Kidney (tissue), 14 donors: ENCODE measurements around the gene PLEKHH2. TPM values are rescaled to one million over a fixed set of nuclear protein-coding genes. Genes with fewer than 3 reads are reported as not detected.

Experiments used
- DNase-seq, 5 donors: peaks; one replicate each; pipeline ENCODE4 v3.0.0-alpha.2; 2013 to 2020
- FAIRE-seq: peaks from 2 replicates; lab custom pipeline; 2012; peaks lifted over from hg19 to GRCh38; lab: Jason Lieb, UNC
- H3K27ac ChIP-seq, 2 donors: one replicate each; pipeline ENCODE4 v1.7.0; 2013; ENCODE audit warnings: low read depth in 2 of 2, low read length in 2 of 2, inconsistent platforms in 1 of 2
- H3K27me3 ChIP-seq: one replicate; pipeline ENCODE4 v1.7.1; 2013; ENCODE audit warnings: low read length, inconsistent platforms; ENCODE audit not compliant: control insufficient read depth, insufficient read depth
- H3K36me3 ChIP-seq, 3 donors: one replicate each; pipeline versions ENCODE4 v1.7.0 to v1.7.1; 2013; ENCODE audit warnings: low read length in 3 of 3, control low read depth in 1 of 3, inconsistent platforms in 1 of 3; ENCODE audit not compliant: insufficient read depth in 3 of 3, control insufficient read depth in 2 of 3
- H3K4me1 ChIP-seq, 3 donors: one replicate each; pipeline versions ENCODE4 v1.7.0 to v1.7.1; 2013; ENCODE audit warnings: low read length in 3 of 3, inconsistent platforms in 1 of 3, low read depth in 1 of 3; ENCODE audit not compliant: control insufficient read depth in 2 of 3, insufficient read depth in 2 of 3
- H3K4me3 ChIP-seq, 3 donors: one replicate each; pipeline versions ENCODE4 v1.7.0 to v1.8.1; 2013; ENCODE audit warnings: low read length in 3 of 3, control low read depth in 1 of 3, inconsistent platforms in 1 of 3
- H3K9ac ChIP-seq, 3 donors: one replicate each; pipeline versions ENCODE4 v1.7.0 to v1.7.1; 2013; ENCODE audit warnings: low read length in 3 of 3, control low read depth in 1 of 3, inconsistent platforms in 1 of 3
- H3K9me3 ChIP-seq, 3 donors: one replicate each; pipeline versions ENCODE4 v1.7.0 to v1.7.1; 2013; ENCODE audit warnings: low read length in 3 of 3, control low read depth in 1 of 3, inconsistent platforms in 1 of 3; ENCODE audit not compliant: control insufficient read depth in 2 of 3, insufficient read depth in 1 of 3
- intact Hi-C: fragments of 100-400 bp; cut with DNase I; formaldehyde crosslinking; loops from one replicate; pipeline ENCODE4 v1.11.1; 2022
- polyA plus RNA-seq: library from polyadenylated mRNA; stranded (reverse); fragments of 350-450 nt; fragmentation: Illumina TruSeq; extraction: RNeasy Lipid Tissue Mini Kit (QIAGEN cat#74804); gene quantifications from one replicate; pipeline ENCODE4 v1.2.3, GENCODE V29; 2014; ENCODE audit warnings: low read depth, low replicate concordance; ENCODE audit not compliant: insufficient read depth
- total RNA-seq: library from RNA; stranded (reverse); fragmentation: NEBNext Ultra II Directional; extraction: Animal tissue kit (Norgen Biotek cat#: 25700); gene quantifications from one replicate; pipeline ENCODE4 v1.2.1, GENCODE V29; 2021
- TF ChIP-seq, protein P1 (sequence below): IDR thresholded peaks from 3 replicates; pipeline ENCODE4 v1.5.1; 2012; ENCODE audit warnings: mild to moderate bottlenecking, moderate library complexity, borderline replicate concordance; ENCODE audit not compliant: insufficient read depth; ENCODE audit errors: extremely low read depth
- donor health status: control.
- donor health status: control.
- donor health status: control.
- donor health status: control.
- donor health status: control.
- donor health status: DM: yes; HTN: yes; CAD: no.
- donor health status: Normal renal cell carcinoma (clear cell type).

PLEKHH2 gene
- total and polyA plus RNA-seq, 2 donors from 2014 or later, result 4.3 to 25.0 TPM

DNA sequence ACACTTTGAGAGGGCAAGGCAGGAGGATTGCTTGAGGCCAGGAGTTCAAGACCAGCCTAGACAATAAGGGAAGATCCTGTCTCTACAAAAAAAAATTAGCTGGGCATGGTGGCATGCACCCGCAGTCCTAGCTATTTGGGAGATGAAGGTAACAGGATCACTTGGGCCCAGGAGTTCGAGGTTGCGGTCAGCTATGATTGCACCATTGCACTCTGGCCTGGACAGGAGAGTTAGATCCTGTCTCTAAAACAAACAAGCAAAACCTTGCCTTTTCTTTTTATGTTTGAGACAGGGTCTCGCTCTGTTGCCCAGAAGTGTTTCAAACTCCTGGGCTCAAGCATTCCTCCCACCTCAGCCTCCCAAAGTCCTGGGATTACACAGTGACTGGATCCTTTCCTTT lies 26.7 kb upstream of the PLEKHH2 start:
- Histone ChIP-seq H3K36me3 (no peaks in the 10 kb centered on the region), H3K9me3 (no peaks in the 10 kb centered on the region), H3K9ac (no peak overlapping the region), H3K27ac (no peak overlapping the region), H3K4me1 (peaks cover 0 to 3% (median 2%) of the 10 kb centered on the region in 3 donors), H3K27me3 (no peaks in the 10 kb centered on the region), H3K4me3 (no peak overlapping the region)
- intact Hi-C loops, result no loop called here
- TF ChIP-seq, protein P1, sequence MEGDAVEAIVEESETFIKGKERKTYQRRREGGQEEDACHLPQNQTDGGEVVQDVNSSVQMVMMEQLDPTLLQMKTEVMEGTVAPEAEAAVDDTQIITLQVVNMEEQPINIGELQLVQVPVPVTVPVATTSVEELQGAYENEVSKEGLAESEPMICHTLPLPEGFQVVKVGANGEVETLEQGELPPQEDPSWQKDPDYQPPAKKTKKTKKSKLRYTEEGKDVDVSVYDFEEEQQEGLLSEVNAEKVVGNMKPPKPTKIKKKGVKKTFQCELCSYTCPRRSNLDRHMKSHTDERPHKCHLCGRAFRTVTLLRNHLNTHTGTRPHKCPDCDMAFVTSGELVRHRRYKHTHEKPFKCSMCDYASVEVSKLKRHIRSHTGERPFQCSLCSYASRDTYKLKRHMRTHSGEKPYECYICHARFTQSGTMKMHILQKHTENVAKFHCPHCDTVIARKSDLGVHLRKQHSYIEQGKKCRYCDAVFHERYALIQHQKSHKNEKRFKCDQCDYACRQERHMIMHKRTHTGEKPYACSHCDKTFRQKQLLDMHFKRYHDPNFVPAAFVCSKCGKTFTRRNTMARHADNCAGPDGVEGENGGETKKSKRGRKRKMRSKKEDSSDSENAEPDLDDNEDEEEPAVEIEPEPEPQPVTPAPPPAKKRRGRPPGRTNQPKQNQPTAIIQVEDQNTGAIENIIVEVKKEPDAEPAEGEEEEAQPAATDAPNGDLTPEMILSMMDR, result no peak
- DNase-seq (peak in 1 of 5 donors; percentile 34), FAIRE-seq (no peak)

DNA sequence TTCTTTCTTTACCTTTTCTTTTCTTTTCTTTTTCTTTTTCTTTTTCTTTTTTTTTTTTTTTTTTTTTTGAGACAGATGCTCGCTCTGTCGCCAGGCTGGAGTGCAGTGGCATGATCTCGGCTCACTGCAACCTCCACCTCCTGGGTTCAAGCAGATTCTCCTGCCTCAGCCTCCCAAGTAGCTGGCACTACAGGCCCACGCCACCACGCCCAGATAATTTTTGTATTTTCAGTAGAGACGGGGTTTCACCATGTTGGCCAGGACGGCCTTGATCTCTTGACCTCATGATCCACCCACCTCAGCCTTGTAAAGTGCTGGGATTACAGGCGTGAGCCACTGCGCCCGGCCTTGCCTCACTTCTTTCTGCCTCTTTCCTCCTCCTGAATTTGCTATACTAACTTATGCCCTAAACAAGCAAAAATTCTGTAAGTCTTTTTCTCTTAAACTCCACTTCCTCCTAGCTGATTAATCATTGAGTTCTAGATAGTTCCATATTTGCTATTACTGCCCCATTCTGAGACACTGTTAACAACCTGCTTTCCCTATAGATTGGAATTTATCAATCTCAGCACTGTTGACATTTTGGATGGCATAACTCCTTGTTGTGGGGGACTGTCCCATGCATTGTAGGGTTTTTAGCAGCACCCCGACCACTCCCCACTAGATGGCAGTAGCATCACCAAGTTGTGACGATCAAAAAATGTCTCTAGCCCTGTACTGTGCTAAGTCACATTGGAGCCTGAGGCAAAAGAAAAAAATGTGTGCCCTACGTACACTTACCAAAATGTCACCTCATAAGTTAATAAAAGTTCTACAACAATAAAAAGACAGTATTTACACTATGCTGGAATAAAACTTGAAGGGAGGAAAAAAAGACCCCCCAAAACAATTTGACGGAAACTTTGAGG lies 24.8 kb upstream of the PLEKHH2 start:
- no peak overlapping the region for H3K27ac ChIP-seq
- H3K9me3 ChIP-seq, result no peaks in the 10 kb centered on the region
- no peaks in the 10 kb centered on the region for H3K27me3 ChIP-seq
- H3K4me1 ChIP-seq, result peaks cover 0 to 3% (median 2%) of the 10 kb centered on the region in 3 donors
- peak in 4 of 5 donors; percentile 79 to 93 (median 84) for DNase-seq
- H3K9ac ChIP-seq, result peak overlapping the region in 1 of 3 donors; percentile 24
- TF ChIP-seq, protein P1, result peak; percentile 81
- no peaks in the 10 kb centered on the region for H3K36me3 ChIP-seq
- intact Hi-C loops, result no loop called here
- peak overlapping the region in 2 of 3 donors; percentile 28 for H3K4me3 ChIP-seq
- peak; percentile 83 for FAIRE-seq

GRCh38 chr2:43612944-43613343 lies 24.1 kb upstream of the PLEKHH2 start:
- peaks cover 0 to 3% (median 2%) of the 10 kb centered on the region in 3 donors for H3K4me1 ChIP-seq
- intact Hi-C loops, result no loop called here
- peak overlapping the region in 1 of 2 donors; percentile 13 for H3K27ac ChIP-seq
- H3K36me3 ChIP-seq, result no peaks in the 10 kb centered on the region
- no peaks in the 10 kb centered on the region for H3K9me3 ChIP-seq
- no peak overlapping the region for H3K9ac ChIP-seq
- TF ChIP-seq, protein P1, result no peak
- peak in 3 of 5 donors; percentile 24 to 78 (median 47) for DNase-seq
- peak overlapping the region in 1 of 3 donors; percentile 28 for H3K4me3 ChIP-seq
- H3K27me3 ChIP-seq, result no peaks in the 10 kb centered on the region
- FAIRE-seq, result no peak
